ENCODE results near the gene UBE3D. TPM values are rescaled to one million over a fixed set of nuclear protein-coding genes. Genes with fewer than 3 reads are reported as not detected.

UBE3D gene
- total RNA-seq, 1 donor from 2014 or later: 7.4 TPM

- H3K4me1 Mint-ChIP-seq (ENCODE audit: low read depth, unreplicated experiment): no peaks in the 10 kb centered on the region
- no peak for FAIRE-seq
- Histone ChIP-seq H3K79me2 (ENCODE audit: insufficient read depth, low read length) (no peaks in the 10 kb centered on the region), H3K4me1 (ENCODE audit: insufficient read depth, low read length) (no peaks in the 10 kb centered on the region), H2AFZ (ENCODE audit: low read depth, low read length) (no peak overlapping the region), H3K9me3 (ENCODE audit: insufficient read depth, low read depth, low read length) (no peaks in the 10 kb centered on the region), H4K20me1 (ENCODE audit: insufficient read depth, low read length) (no peaks in the 10 kb centered on the region), H3K27ac (ENCODE audit: low read depth, low read length) (no peak overlapping the region), H3K36me3 (ENCODE audit: insufficient read depth, low read length) (no peaks in the 10 kb centered on the region), H3K4me3 (ENCODE audit: insufficient read depth, low read depth, low read length) (no peak overlapping the region), H3K4me2 (ENCODE audit: low read length) (no peak overlapping the region), H3K27me3 (ENCODE audit: insufficient read depth, low read length) (no peaks in the 10 kb centered on the region), H3K9ac (ENCODE audit: low read length) (no peak overlapping the region)
- H3K27me3 Mint-ChIP-seq (ENCODE audit: low read depth, unreplicated experiment): no peaks in the 10 kb centered on the region
- H3K27ac Mint-ChIP-seq (ENCODE audit: unreplicated experiment): no peak overlapping the region
- no peak for DNase-seq (ENCODE audit: low read depth)
- no peak overlapping the region for H3K4me3 Mint-ChIP-seq (ENCODE audit: unreplicated experiment)
- H3K36me3 Mint-ChIP-seq (ENCODE audit: low read depth, unreplicated experiment): peaks cover 2% of the 10 kb centered on the region
- TF ChIP-seq EZH2 (IDR thresholded peaks at IDR 0.05; ENCODE audit: insufficient read depth, low read length): no peak
- no peak for TF ChIP-seq CTCF (IDR thresholded peaks at IDR 0.05; ENCODE audit: insufficient read depth, low read depth, low read length)
- H3K9me3 Mint-ChIP-seq (ENCODE audit: unreplicated experiment): no peaks in the 10 kb centered on the region
These were observed 70.6 kb downstream of the UBE3D start for GRCh38 chr6:82995066-82995465.

- Histone ChIP-seq H3K79me2 (ENCODE audit: insufficient read depth, low read length) (no peaks in the 10 kb centered on the region), H3K9ac (ENCODE audit: low read length) (no peak overlapping the region), H3K27me3 (ENCODE audit: insufficient read depth, low read length) (no peaks in the 10 kb centered on the region), H3K27ac (ENCODE audit: low read depth, low read length) (no peak overlapping the region), H3K36me3 (ENCODE audit: insufficient read depth, low read length) (no peaks in the 10 kb centered on the region), H3K9me3 (ENCODE audit: insufficient read depth, low read depth, low read length) (no peaks in the 10 kb centered on the region), H3K4me3 (ENCODE audit: insufficient read depth, low read depth, low read length) (no peak overlapping the region), H2AFZ (ENCODE audit: low read depth, low read length) (no peak overlapping the region), H3K4me2 (ENCODE audit: low read length) (no peak overlapping the region), H3K4me1 (ENCODE audit: insufficient read depth, low read length) (no peaks in the 10 kb centered on the region), H4K20me1 (ENCODE audit: insufficient read depth, low read length) (no peaks in the 10 kb centered on the region)
- Mint-ChIP-seq H3K27ac (ENCODE audit: unreplicated experiment) (no peak overlapping the region), H3K27me3 (ENCODE audit: low read depth, unreplicated experiment) (no peaks in the 10 kb centered on the region), H3K9me3 (ENCODE audit: unreplicated experiment) (no peaks in the 10 kb centered on the region), H3K36me3 (ENCODE audit: low read depth, unreplicated experiment) (no peaks in the 10 kb centered on the region), H3K4me3 (ENCODE audit: unreplicated experiment) (no peak overlapping the region), H3K4me1 (ENCODE audit: low read depth, unreplicated experiment) (no peaks in the 10 kb centered on the region)
- TF ChIP-seq EZH2 (IDR thresholded peaks at IDR 0.05; ENCODE audit: insufficient read depth, low read length) (no peak), CTCF (IDR thresholded peaks at IDR 0.05; ENCODE audit: insufficient read depth, low read depth, low read length) (no peak)
- DNase-seq (ENCODE audit: low read depth) (no peak), FAIRE-seq (no peak)
These were observed 75.8 kb downstream of the UBE3D start for GRCh38 chr6:82989736-82990290.

- no peaks in the 10 kb centered on the region for H3K4me1 Mint-ChIP-seq (ENCODE audit: low read depth, unreplicated experiment)
- no peaks in the 10 kb centered on the region for H3K9me3 ChIP-seq (ENCODE audit: insufficient read depth, low read depth, low read length)
- no peaks in the 10 kb centered on the region for H3K27me3 ChIP-seq (ENCODE audit: insufficient read depth, low read length)
- FAIRE-seq (no peak), DNase-seq (ENCODE audit: low read depth) (peak; percentile 33)
- H3K4me1 ChIP-seq (ENCODE audit: insufficient read depth, low read length): no peaks in the 10 kb centered on the region
- no peak overlapping the region for H3K9ac ChIP-seq (ENCODE audit: low read length)
- no peaks in the 10 kb centered on the region for H3K36me3 ChIP-seq (ENCODE audit: insufficient read depth, low read length)
- H3K9me3 Mint-ChIP-seq (ENCODE audit: unreplicated experiment): no peaks in the 10 kb centered on the region
- H2AFZ ChIP-seq (ENCODE audit: low read depth, low read length): no peak overlapping the region
- no peaks in the 10 kb centered on the region for H3K27me3 Mint-ChIP-seq (ENCODE audit: low read depth, unreplicated experiment)
- no peak overlapping the region for H3K4me3 Mint-ChIP-seq (ENCODE audit: unreplicated experiment)
- no peak overlapping the region for H3K4me3 ChIP-seq (ENCODE audit: insufficient read depth, low read depth, low read length)
- H3K4me2 ChIP-seq (ENCODE audit: low read length): no peak overlapping the region
- TF ChIP-seq EZH2 (IDR thresholded peaks at IDR 0.05; ENCODE audit: insufficient read depth, low read length): no peak
- TF ChIP-seq CTCF (IDR thresholded peaks at IDR 0.05; ENCODE audit: insufficient read depth, low read depth, low read length): no peak
- no peaks in the 10 kb centered on the region for H3K79me2 ChIP-seq (ENCODE audit: insufficient read depth, low read length)
- no peaks in the 10 kb centered on the region for H3K36me3 Mint-ChIP-seq (ENCODE audit: low read depth, unreplicated experiment)
- H3K27ac Mint-ChIP-seq (ENCODE audit: unreplicated experiment): no peak overlapping the region
- no peak overlapping the region for H3K27ac ChIP-seq (ENCODE audit: low read depth, low read length)
- no peaks in the 10 kb centered on the region for H4K20me1 ChIP-seq (ENCODE audit: insufficient read depth, low read length)
These were observed 76.7 kb downstream of the UBE3D start for GRCh38 chr6:82988930-82989351.
